H1 (cell line): ENCODE measurements around the gene SOCS3. TPM values are rescaled to one million over a fixed set of nuclear protein-coding genes. Genes with fewer than 3 reads are reported as not detected.

Experiments
- CTCF ChIA-PET: fragments of 300-600 bp; sonication (Branson Sonifier 250); formaldehyde crosslinking; loops from one replicate; lab custom pipeline; 2021; ENCODE audit not compliant: partially characterized antibody; lab: Charles Lee
- POLR2A ChIA-PET: fragments of 300-600 bp; sonication (Branson Sonifier 250); formaldehyde crosslinking; loops from one replicate; lab custom pipeline; 2021; ENCODE audit warnings: inconsistent platforms; ENCODE audit not compliant: partially characterized antibody; lab: Charles Lee
- DNase-seq, 2 experiments: peaks; one replicate each; pipeline versions ENCODE4 v3.0.0 to v3.0.0-alpha.2; 2010 to 2022; ENCODE audit warnings: low spot score in 2 of 2, low read depth in 1 of 2, mixed read lengths in 1 of 2
- FAIRE-seq: peaks from 2 replicates; lab custom pipeline; 2011; peaks lifted over from hg19 to GRCh38; lab: Jason Lieb, UNC
- H2AFZ ChIP-seq: 2 replicates; pipeline ENCODE4 v1.8.1; 2012; ENCODE audit warnings: low read length, inconsistent platforms
- H2AK5ac ChIP-seq: 2 replicates; pipeline ENCODE4 v1.6.1; 2013; ENCODE audit warnings: low read depth, low read length
- H2BK120ac ChIP-seq: replicated peaks from 2 replicates; pipeline ENCODE3; 2013; ENCODE audit warnings: low read depth, low read length, inconsistent platforms
- H2BK12ac ChIP-seq: 2 replicates; pipeline ENCODE4 v1.6.1; 2013; ENCODE audit warnings: low read depth, low read length
- H2BK15ac ChIP-seq: 2 replicates; pipeline ENCODE4 v1.6.1; 2013; ENCODE audit warnings: low read length
- H2BK20ac ChIP-seq: 2 replicates; pipeline ENCODE4 v1.6.1; 2013; ENCODE audit warnings: low read length
- H2BK5ac ChIP-seq: 2 replicates; pipeline ENCODE4 v1.6.1; 2013; ENCODE audit warnings: low read depth, low read length
- H3K14ac ChIP-seq: 2 replicates; pipeline ENCODE4 v1.6.1; 2013; ENCODE audit warnings: inconsistent platforms; ENCODE audit not compliant: insufficient read length
- H3K18ac ChIP-seq: 2 replicates; pipeline ENCODE4 v1.6.1; 2013; ENCODE audit warnings: low read length; ENCODE audit errors: extremely low read depth
- H3K23ac ChIP-seq: 2 replicates; pipeline ENCODE4 v1.6.1; 2013; ENCODE audit warnings: inconsistent platforms; ENCODE audit not compliant: insufficient read length
- H3K23me2 ChIP-seq: 2 replicates; pipeline ENCODE4 v1.6.1; 2013; ENCODE audit warnings: low read depth, low read length
- H3K27ac ChIP-seq: 2 replicates; pipeline ENCODE4 v1.6.1; 2011; ENCODE audit warnings: low read depth, low read length, inconsistent platforms
- H3K27me3 ChIP-seq, 4 experiments: replicated peaks in 1 of 4; 1 replicate in 1 of 4; 2 replicates in 3 of 4; pipeline versions ENCODE4 v1.6.1 to v1.8.1; 2011 to 2013; ENCODE audit warnings: low read length in 3 of 4, mild to moderate bottlenecking in 3 of 4, inconsistent platforms in 2 of 4, mixed read lengths in 2 of 4, moderate library complexity in 1 of 4; ENCODE audit not compliant: control insufficient read depth in 3 of 4, insufficient read depth in 3 of 4; ENCODE audit errors: extremely low read depth in 1 of 4
- H3K36me3 ChIP-seq, 4 experiments: 2 replicates each; pipeline versions ENCODE4 v1.6.1 to v1.8.1; 2011 to 2013; ENCODE audit warnings: mild to moderate bottlenecking in 4 of 4, low read length in 3 of 4, moderate library complexity in 2 of 4, control low read depth in 1 of 4, inconsistent platforms in 1 of 4; ENCODE audit not compliant: insufficient read depth in 4 of 4, control insufficient read depth in 2 of 4
- H3K4ac ChIP-seq: replicated peaks from 2 replicates; pipeline ENCODE3; 2013; ENCODE audit warnings: low read length, low read depth, mixed read lengths, inconsistent platforms; ENCODE audit not compliant: insufficient read length
- H3K4me1 ChIP-seq, 4 experiments: replicated peaks in 1 of 4; 1 replicate in 1 of 4; 2 replicates in 3 of 4; pipeline versions ENCODE4 v1.6.1 to v1.8.1; 2011 to 2013; ENCODE audit warnings: low read length in 3 of 4, inconsistent platforms in 2 of 4, mixed read lengths in 1 of 4; ENCODE audit not compliant: insufficient read depth in 4 of 4, control insufficient read depth in 3 of 4
- H3K4me2 ChIP-seq, 2 experiments: 2 replicates each; pipeline versions ENCODE4 v1.6.1 to v1.8.1; 2011 to 2013; ENCODE audit warnings: low read depth in 2 of 2, low read length in 2 of 2, control low read depth in 1 of 2, inconsistent platforms in 1 of 2, mild to moderate bottlenecking in 1 of 2; ENCODE audit not compliant: insufficient read depth in 1 of 2
- H3K4me3 ChIP-seq, 4 experiments: fragments of 200-600, 300-600 bp in 1 of 4; sonication (generic), shearing (Covaris generic), sonication (Bioruptor Twin) in 1 of 4; 2 replicates each; pipeline versions ENCODE4 v1.5.1 to v1.8.1; 2011 to 2016; ENCODE audit warnings: low read length in 4 of 4, low read depth in 3 of 4, control low read depth in 2 of 4, inconsistent platforms in 2 of 4, mild to moderate bottlenecking in 2 of 4, mixed read lengths in 1 of 4, moderate library complexity in 1 of 4; ENCODE audit not compliant: insufficient read depth in 2 of 4; ENCODE audit errors: extremely low read depth in 1 of 4
- H3K56ac ChIP-seq: replicated peaks from 2 replicates; pipeline ENCODE3; 2013; ENCODE audit warnings: low read depth, mild to moderate bottlenecking, mixed read lengths, low read length, inconsistent platforms; ENCODE audit not compliant: insufficient read length
- H3K79me1 ChIP-seq: 2 replicates; pipeline ENCODE4 v1.6.1; 2013; ENCODE audit warnings: low read depth, low read length, control low read depth
- H3K79me2 ChIP-seq, 2 experiments: 2 replicates each; pipeline versions ENCODE4 v1.6.1 to v1.8.1; 2012 to 2013; ENCODE audit warnings: low read length in 2 of 2, mild to moderate bottlenecking in 2 of 2, inconsistent platforms in 1 of 2; ENCODE audit not compliant: insufficient read depth in 2 of 2, control insufficient read depth in 1 of 2
- H3K9ac ChIP-seq, 4 experiments: replicated peaks in 1 of 4; 1 replicate in 1 of 4; 2 replicates in 3 of 4; pipeline versions ENCODE4 v1.6.1 to v1.8.1; 2011 to 2013; ENCODE audit warnings: low read depth in 3 of 4, low read length in 3 of 4, control low read depth in 2 of 4, mild to moderate bottlenecking in 2 of 4, moderate library complexity in 2 of 4, inconsistent platforms in 1 of 4; ENCODE audit errors: extremely low read depth in 1 of 4
- H3K9me3 ChIP-seq, 2 experiments: 2 replicates each; pipeline versions ENCODE4 v1.6.1 to v1.8.1; 2012 to 2013; ENCODE audit warnings: mild to moderate bottlenecking in 2 of 2, moderate library complexity in 2 of 2, control low read depth in 1 of 2, inconsistent platforms in 1 of 2, low read depth in 1 of 2, low read length in 1 of 2, mixed read lengths in 1 of 2; ENCODE audit not compliant: insufficient read depth in 2 of 2
- H4K20me1 ChIP-seq, 2 experiments: replicated peaks in 1 of 2; 2 replicates each; pipeline versions ENCODE3 to v1.8.1; 2011 to 2013; ENCODE audit warnings: inconsistent platforms in 2 of 2, low read length in 2 of 2, mild to moderate bottlenecking in 1 of 2; ENCODE audit not compliant: insufficient read depth in 2 of 2, control insufficient read depth in 1 of 2
- H4K5ac ChIP-seq: 2 replicates; pipeline ENCODE4 v1.6.1; 2013; ENCODE audit warnings: low read length, low read depth, mixed read lengths, inconsistent platforms; ENCODE audit not compliant: insufficient read length
- H4K8ac ChIP-seq: 2 replicates; pipeline ENCODE4 v1.8.0; 2013; ENCODE audit warnings: mild to moderate bottlenecking, moderate library complexity, low read length, inconsistent platforms; ENCODE audit not compliant: insufficient read depth; ENCODE audit errors: extremely low read depth
- H4K91ac ChIP-seq: replicated peaks from 2 replicates; pipeline ENCODE3; 2013; ENCODE audit warnings: low read length, mixed read lengths, inconsistent platforms; ENCODE audit not compliant: insufficient read length
- CBX5 ChIP-seq: fragments of 300-800, 300-1000 bp; sonication (generic); IDR thresholded peaks from 2 replicates; pipeline ENCODE4 v1.7.1; 2016; ENCODE audit warnings: antibody characterized with exemption, low read length, low read depth
- CHD1 ChIP-seq: IDR thresholded peaks from 2 replicates; pipeline ENCODE4 v1.6.1; 2012; ENCODE audit warnings: low read depth, low read length, improper control_type of control experiment
- JUN ChIP-seq: IDR thresholded peaks from 2 replicates; pipeline ENCODE4 v1.6.1; 2011; ENCODE audit warnings: low read depth, mild to moderate bottlenecking, improper control_type of control experiment, low read length
- JUND ChIP-seq: IDR thresholded peaks from 2 replicates; pipeline ENCODE4 v1.6.1; 2011; ENCODE audit warnings: mild to moderate bottlenecking, improper control_type of control experiment, low read length
- KDM4A ChIP-seq: IDR thresholded peaks from one replicate; pipeline ENCODE4 v1.7.1; 2012; ENCODE audit warnings: low read depth, mild to moderate bottlenecking, moderate library complexity, low read length, inconsistent platforms; ENCODE audit not compliant: severe bottlenecking
- NRF1 ChIP-seq: IDR thresholded peaks from 2 replicates; pipeline ENCODE4 v1.6.1; 2011; ENCODE audit warnings: mild to moderate bottlenecking, low read depth, low read length, improper control_type of control experiment
- SP2 ChIP-seq: IDR thresholded peaks from 2 replicates; pipeline ENCODE4 v1.6.1; 2012; ENCODE audit warnings: mild to moderate bottlenecking, low read length, inconsistent platforms
- WGBS, 2 experiments: shearing (Covaris generic) in 1 of 2; methylation state at CpG; one replicate each; pipeline versions ENCODE4 v1.1.6 to v1.1.7; 2013 to 2015; ENCODE audit warnings: low lambda C conversion rate in 2 of 2, mixed read lengths in 2 of 2, inconsistent platforms in 1 of 2, low coverage in 1 of 2, missing lambda C conversion rate in 1 of 2; ENCODE audit not compliant: insufficient replicate concordance in 2 of 2, insufficient coverage in 1 of 2, insufficient read length in 1 of 2; ENCODE audit errors: extremely low coverage in 1 of 2, missing lambda C conversion rate in 1 of 2; 5-methylcytosine and 5-hydroxymethylcytosine counted together
- polyA plus RNA-seq, 7 experiments: library from polyadenylated mRNA; depleted of rRNA in 3 of 7; stranded (reverse) in 5 of 7; unstranded in 2 of 7; fragments of >200 nt in 5 of 7; fragments of 200-250 nt in 2 of 7; gene quantifications; 1 replicate in 5 of 7; 2 replicates in 1 of 7; 4 replicates in 1 of 7; pipeline versions ENCODE4 v1.2.1 to v1.2.3, GENCODE V29; 2011 to 2013; ENCODE audit warnings: missing spikeins in 2 of 7, mixed read lengths in 2 of 7
- total RNA-seq: library from RNA; stranded (reverse); fragmentation: NEBNext Ultra II Directional; extraction: Animal tissue kit (Norgen Biotek cat#: 25700); gene quantifications from 2 replicates; pipeline ENCODE4 v1.2.1, GENCODE V29; 2021

SOCS3 gene
- total and polyA plus RNA-seq, 2 of the 8 experiments (the other 6 are each of a cell fraction or from before 2014, with no cell fraction given), result 10.1 to 47.9 TPM

DNA sequence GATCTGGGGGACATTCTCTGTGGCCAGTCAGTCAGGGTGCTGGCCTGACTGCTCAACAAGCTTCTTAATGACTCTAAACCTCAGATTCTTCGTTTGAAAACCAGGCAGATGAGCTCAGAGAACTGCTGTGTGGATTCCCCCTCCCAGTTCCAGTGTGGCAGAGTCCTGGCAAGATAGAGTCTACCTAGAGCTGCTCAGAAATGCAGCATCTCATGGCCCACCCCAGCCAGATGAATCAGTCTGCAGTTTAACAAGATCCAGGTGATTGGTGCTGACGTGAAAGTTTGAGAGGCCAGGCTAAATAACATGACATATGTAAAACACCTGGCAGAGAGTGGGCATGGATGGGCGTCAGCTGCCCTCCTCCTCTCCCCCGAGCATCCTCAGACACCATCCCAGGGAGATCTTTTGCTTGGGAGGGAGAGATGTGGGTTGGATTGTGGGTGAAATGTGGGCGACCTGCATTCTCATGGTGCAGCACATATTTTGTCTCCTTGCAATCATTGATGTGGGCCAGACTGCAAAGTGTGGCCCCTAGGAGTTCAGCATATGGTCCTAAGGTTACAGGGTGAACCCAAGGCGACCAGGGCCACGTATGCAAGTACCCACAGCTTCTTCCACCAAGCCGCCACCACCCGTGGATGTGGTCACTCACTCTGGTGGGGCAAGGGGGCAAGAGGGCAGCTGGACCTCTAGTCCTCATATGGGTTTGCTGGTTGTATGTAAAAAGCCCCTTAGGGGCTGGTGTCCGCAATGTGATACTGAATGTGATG is 19.5 kb downstream of the SOCS3 start:
- no peak overlapping the region for H2BK120ac ChIP-seq
- H4K8ac ChIP-seq, result no peak overlapping the region; the same call in 1 of the 2 replicates
- no peak for TF ChIP-seq CHD1
- no peak for TF ChIP-seq JUND
- no peak for TF ChIP-seq KDM4A
- no peak for TF ChIP-seq SP2
- TF ChIP-seq CBX5, result no peak
- TF ChIP-seq NRF1, result no peak
- TF ChIP-seq JUN, result no peak
- no peak overlapping the region for H3K18ac ChIP-seq
- peaks cover 0 to 23% (median 13%) of the 10 kb centered on the region in 4 experiments; a peak in 5 of 7 replicates for H3K27me3 ChIP-seq
- DNase-seq (no peak), FAIRE-seq (no peak)
- H3K27ac ChIP-seq, result no peak overlapping the region
- CTCF ChIA-PET, result interaction anchor here (0.6 to 3.0 kb wide), 12 partner anchors 8 to 220 kb away, joined by 3 to 13 read pairs (median 3); no protein-coding TSS in a partner anchor
- no peak overlapping the region; the same call in 1 of the 2 replicates for H2BK20ac ChIP-seq
- no peak overlapping the region for H3K56ac ChIP-seq
- no peaks in the 10 kb centered on the region for H3K79me2 ChIP-seq
- H2BK15ac ChIP-seq, result no peak overlapping the region; the same call in 1 of the 2 replicates
- POLR2A ChIA-PET, result interaction anchor here (1.3 to 4.1 kb wide), 3 partner anchors 11 to 86 kb away, joined by 3 to 15 read pairs (median 9); partner anchors contain the start of gene SOCS3
- WGBS, 2 experiments, result 83% methylated on average over 10 of the region's 10 CpGs; no CpG with 5 or more reads in 1 of the 2 experiments
- no peaks in the 10 kb centered on the region for H3K79me1 ChIP-seq
- no peak overlapping the region for H3K23ac ChIP-seq
- H3K9me3 ChIP-seq, result no peaks in the 10 kb centered on the region
- no peak overlapping the region for H3K14ac ChIP-seq
- peaks cover 0 to 17% (median 14%) of the 10 kb centered on the region in 4 experiments; a peak in 5 of 7 replicates for H3K4me1 ChIP-seq
- H3K36me3 ChIP-seq, result no peaks in the 10 kb centered on the region
- no peak overlapping the region for H2BK12ac ChIP-seq
- H4K5ac ChIP-seq, result no peak overlapping the region
- H4K20me1 ChIP-seq, result no peaks in the 10 kb centered on the region
- H2AFZ ChIP-seq, result no peak overlapping the region
- no peak overlapping the region for H3K9ac ChIP-seq
- no peak overlapping the region for H3K4me3 ChIP-seq
- no peak overlapping the region for H4K91ac ChIP-seq
- H3K4me2 ChIP-seq, result no peak overlapping the region; a peak in 1 of 4 replicates
- H2AK5ac ChIP-seq, result peak overlapping the region; percentile 95; the same call in 1 of the 2 replicates
- no peak overlapping the region for H2BK5ac ChIP-seq
- H3K4ac ChIP-seq, result no peak overlapping the region
- peaks cover 2% of the 10 kb centered on the region; the same call in 1 of the 2 replicates for H3K23me2 ChIP-seq
